NCI-H774 (cell line): ENCODE measurements around the gene SHROOM2.

Source experiments
- DNase-seq: peaks from one replicate; lab custom pipeline; 2025; lab: John Stamatoyannopoulos, UW

The SHROOM2 gene

DNA sequence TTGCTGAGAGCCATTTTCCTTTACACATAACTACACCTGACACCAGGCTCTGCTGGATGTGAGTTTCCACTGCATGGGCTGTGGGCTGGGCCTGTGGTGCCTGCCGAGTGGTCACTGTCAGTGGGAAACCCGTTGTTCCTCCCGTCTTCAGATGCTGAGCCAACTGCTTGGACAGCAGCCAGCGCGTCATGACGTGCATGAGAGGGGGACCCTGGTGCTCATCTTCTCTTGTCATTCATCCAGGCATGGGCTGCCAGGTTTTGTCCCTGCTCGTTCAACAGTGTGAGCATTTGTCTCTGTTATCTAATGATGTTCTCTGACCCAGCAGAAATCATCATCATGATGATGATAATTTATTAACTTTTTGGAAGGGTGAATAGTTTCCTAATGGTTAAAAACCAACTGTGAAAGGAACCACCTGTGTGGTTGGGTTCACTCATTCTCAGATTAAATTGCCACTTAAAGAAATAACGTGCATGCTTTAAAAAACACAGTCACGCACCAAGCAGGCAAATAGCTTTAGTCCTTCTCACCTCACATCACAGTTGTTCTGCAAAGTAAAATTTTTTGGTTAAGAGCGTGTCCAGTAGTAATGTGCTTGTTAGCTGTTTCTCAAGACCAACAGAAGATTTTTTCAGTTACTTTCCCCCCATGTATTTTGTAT lies 161.0 kb downstream of the SHROOM2 start:
- DNase-seq: no peak

DNA sequence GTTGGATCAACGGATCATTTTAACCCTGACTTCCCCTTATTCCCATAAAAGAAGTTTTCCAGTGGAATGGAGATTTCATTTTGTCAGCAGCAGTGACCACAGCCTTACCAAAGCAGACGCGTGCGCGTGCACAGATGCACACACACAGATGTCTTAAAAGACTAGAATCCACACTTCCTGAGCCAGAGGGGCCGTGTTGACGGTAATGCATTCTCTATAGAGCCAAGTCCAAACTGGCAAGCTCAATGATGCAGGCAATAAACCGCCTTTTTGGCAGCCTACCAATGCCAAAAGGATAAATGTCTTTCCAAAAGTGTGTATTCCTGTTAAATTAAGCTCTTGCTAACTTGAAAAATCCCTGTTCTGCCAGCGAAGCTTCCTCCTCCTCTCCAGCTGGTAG lies 162.2 kb downstream of the SHROOM2 start:
- no peak for DNase-seq

- DNase-seq: no peak
Observed at GRCh38 chrX:9952300-9952699, 166.1 kb downstream of the SHROOM2 start.

DNA sequence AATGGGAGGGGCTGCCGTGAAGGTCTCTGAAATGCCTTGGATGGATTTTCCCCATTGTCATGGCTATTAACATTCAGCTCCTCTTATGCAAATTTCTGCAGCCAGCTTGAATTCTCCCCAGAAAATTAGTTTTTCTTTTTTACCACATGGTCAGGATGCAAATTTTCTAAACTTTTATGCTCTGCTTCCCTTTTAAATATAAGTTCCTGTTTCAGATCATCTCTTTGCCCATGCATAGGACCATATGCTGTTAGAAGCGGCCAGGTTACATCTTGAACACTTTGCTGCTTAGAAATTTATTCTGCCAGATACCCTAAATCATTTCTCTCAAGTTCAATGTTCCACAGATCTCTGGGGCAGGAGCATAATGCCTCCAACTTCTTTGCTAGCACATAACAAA lies 167.2 kb downstream of the SHROOM2 start:
- no peak for DNase-seq

- DNase-seq: no peak
Observed at GRCh38 chrX:9955506-9955905, 169.3 kb downstream of the SHROOM2 start.

DNA sequence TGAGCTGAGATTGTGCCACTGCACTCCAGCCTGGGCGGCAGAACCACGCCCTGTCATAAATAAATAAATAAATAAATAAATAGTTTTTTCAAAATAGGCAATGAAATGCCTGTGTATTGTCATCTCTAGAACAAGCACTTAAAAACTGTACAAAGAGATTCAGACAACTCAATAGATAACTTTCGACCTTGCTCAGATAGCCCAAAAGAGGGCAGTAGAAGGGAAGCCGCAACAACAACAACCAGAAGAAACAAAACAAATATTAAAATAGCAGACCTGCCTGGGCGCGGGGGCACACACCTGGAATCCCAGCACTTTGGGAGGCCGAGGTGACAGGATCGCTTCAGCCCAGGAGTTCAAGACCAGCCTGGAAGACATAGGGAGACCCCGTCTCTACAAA lies 171.5 kb downstream of the SHROOM2 start:
- no peak for DNase-seq

DNA sequence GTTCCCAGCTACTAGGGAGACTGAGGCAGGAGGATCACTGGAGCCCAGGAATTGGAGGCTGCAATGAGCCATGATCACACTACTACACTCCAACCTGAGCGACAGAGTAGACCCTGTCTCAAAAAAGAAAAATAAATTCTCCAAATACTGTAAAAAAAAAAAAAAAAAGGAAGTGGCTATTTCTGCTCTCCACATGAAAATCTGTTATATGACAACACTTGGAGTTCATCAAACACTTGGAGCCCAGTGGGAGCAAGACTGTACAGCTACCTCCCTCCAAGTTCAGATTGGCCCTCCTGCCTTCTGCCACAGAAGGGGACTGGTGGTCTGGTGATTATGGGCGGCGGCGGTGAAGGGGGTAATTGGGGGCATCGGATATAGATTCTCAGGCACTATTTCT lies 172.0 kb downstream of the SHROOM2 start:
- DNase-seq: no peak

DNA sequence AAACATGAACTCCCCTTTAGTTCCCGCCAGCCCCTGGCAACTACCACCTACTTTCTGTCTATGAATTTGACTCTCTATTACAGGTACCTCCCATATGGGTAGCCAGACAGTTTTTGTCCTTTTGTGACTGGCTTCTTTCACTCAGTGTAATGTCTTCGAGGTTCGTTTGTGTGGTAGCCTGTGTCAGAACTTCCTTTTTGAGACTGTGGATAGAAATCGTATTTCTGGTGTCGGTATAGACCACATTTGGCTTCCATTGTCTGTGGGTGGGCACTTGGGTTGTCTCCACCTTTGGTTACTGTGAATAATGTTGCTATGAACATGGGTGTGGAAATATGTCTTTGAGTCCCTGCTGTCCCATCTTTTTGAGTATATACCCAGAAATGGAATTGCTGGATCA lies 175.5 kb downstream of the SHROOM2 start:
- no peak for DNase-seq

GRCh38 chrX:9966775-9967408 lies 180.7 kb downstream of the SHROOM2 start, which contains the start of gene CLDN34:
CLDN34 (plus strand) TSS chrX:9967358; CDS start chrX:9967358, 0 bp downstream.
- no peak for DNase-seq

DNA sequence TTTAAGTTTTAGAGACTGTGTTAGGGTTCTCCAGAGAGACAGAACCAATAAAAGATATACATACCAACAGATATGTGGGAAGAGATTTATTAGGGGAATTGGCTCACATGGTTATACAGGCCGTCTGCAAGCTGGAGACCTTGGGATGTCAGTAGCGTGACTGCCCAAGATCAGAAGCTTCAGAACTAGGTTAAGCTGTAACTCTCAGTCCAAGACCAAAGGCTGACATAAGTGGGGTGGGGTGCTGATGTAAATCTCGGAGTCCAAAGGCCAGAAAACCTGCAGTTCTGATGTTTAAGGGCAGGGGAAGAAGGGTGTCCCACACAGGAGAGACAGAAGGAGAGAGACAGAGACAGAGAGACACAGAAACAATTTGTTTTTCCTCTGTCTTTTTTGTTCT lies 191.4 kb downstream of the SHROOM2 start:
- DNase-seq: no peak

DNA sequence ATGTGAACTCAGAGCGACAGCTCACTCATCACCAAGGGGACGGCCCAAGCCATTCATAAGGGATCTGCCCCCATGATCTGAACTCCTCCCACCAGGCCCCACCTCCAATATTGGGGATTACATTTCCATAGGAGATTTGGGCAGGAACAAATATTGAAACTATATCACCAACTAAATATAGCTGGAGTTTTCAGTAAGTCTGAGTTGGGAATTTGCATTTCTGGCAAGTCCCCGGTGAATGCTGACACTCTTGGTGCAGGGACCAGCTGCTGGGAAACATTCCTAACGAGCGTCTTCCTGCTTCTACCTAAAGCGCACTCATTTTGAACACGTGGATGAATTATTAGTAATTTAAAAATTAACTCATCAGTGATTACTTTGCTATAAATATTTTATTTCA lies 194.2 kb downstream of the SHROOM2 start:
- DNase-seq: no peak

DNA sequence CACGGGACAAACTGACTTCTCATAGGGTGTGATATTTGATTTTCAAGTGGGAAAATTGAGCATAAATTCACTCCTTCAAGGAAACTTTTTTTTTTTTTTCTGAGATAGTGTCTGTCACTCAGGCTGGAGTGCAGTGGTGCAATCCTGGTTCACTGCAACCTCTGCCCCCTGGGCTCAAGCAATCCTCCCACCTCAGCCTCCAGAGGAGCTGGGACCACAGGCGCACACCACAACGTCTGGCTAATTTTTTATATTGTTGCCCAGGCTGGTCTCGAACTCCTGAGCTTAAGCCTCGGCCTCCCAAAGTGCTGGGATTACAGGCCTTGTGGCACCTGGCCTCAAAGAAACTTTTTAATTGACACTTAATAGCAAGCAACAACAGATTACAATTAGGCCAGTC lies 194.7 kb downstream of the SHROOM2 start:
- DNase-seq: no peak

DNA sequence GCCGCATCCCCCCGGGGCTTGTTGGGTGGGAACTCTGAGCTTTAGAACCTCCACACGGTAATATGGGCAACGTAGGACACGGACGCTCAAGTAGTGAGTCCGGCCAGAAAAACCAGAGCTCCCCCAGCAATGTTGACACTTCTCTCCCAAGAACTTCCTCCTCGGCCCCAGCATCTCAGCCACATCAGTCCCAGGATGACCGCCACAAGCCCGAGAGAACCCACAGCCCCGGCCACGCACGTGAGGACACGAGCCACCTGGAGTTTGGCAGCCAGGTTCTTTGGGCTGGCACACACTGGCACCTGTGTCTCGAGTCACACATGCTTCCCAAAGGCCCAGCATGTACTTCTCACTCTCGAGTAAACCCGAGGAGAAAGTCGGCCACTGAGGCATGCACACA lies 197.2 kb downstream of the SHROOM2 start:
- no peak for DNase-seq

DNA sequence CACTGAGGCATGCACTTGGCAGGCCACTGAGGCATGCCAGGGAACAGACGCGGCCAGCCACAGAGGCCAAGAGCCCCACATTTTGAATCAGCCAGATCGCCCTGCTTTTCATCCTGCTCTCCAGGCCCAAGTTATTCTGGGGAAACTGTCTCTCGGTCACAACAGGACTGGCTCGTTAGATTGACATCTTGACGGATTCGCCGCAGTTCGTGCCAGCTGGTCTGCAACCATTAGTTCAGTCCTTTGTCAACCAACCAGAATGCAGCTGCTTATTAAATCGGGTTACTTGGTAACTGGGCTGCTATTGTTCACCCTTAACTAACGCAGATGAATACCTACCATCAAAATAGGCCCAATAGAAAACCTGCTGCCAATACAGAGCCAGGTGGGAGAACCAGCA lies 197.6 kb downstream of the SHROOM2 start:
- DNase-seq: no peak

- no peak for DNase-seq
Observed at GRCh38 chrX:9988762-9989161, 202.5 kb downstream of the SHROOM2 start.

DNA sequence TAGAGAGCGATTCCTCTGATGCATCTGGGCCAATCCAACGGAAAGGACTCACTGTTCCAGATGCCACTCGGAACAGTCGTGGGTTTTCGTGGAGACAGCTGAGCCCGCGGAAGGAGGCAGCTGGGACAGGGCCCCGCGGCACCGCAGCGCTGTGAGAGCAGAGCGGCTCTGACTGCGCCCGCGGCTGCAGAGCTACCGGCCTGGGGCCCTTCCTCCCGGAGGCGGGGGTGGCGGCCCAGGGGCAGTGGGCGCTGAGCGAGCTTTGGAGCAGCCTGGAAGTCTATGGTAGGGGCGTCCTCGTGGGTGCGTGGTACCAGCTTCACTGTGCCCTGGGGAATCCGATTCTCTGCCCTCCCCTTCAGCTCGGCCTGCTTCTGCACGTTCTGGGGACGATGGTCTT lies 205.8 kb downstream of the SHROOM2 start:
- no peak for DNase-seq

DNA sequence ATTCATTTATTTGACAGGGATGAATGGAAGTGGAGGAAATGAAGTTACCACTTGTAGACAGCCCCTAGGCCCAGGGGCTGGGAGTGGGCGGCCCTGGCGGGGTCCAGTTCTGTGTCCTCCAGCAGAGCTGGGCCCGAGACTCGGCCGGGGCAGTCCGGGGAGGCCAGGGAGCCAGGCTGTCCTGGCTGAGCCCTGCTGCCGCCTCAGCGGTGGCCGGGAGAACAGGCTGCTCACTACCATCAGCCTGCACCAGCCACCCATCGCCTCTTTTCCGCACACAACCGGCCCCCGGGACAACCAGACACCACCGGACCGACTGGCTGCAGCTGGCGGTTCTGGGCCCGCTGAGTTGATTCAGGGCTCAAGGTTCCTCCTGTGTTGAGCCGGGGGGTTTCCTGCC lies 206.5 kb downstream of the SHROOM2 start:
- DNase-seq: no peak

- no peak for DNase-seq
Observed at GRCh38 chrX:9995855-9996339, 209.7 kb downstream of the SHROOM2 start.

DNA sequence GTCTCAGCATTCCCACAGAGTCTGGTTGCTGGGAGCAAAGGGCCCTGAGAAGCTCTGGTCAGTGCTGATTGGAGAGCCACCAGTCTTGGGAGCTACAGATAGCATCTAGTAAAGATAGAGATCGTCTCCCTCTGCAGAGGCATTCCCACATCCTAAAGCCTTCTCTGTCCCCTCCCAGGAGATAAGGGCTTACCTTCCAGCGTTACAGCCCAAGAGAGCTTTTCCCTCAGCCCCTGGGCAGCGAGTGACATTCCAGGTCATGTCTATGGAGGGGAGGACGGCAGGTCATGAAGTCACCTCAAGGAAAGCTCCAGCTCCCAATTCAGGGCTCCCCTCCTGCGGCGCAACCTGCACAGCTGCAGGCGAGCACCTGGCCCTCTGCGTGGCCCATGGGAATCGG lies 210.8 kb downstream of the SHROOM2 start:
- DNase-seq: no peak

DNA sequence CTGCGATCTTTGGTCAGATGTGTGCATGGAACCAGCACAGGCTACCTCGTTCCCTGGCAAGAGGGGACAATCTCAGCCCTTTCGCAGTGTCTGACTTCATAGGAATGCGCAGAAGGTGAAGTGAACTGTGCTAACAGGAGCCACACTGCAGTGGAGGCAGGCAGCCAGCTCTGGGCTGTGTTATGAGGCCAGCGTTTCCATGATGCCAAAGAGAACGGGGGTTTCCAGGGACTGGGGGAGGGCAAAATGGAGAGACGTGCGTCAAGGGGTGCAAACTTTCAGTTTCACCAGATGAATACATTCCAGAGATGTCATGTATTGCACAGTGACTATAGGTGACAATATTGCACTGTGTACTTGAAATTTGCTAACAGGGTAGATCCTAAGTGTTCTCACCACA lies 211.3 kb downstream of the SHROOM2 start:
- no peak for DNase-seq
